ENCODE data around the gene CAMTA1.

The CAMTA1 gene

GRCh38 chr1:7009741-7010525 lies 224.7 kb downstream of the CAMTA1 start:
- POLR2A ChIA-PET: no interaction called here
- H3K4me3 ChIP-seq (ENCODE audit: low read depth, low read length): no peak overlapping the region
- no peaks in the 10 kb centered on the region for H3K9me3 ChIP-seq (ENCODE audit: control insufficient read depth, insufficient read depth, low read depth, low read length)
- H3K36me3 ChIP-seq (ENCODE audit: control insufficient read depth in 2 of 2, insufficient read depth in 1 of 2, low read length in 2 of 2): no peaks in the 10 kb centered on the region
- no peak overlapping the region for H3K27ac ChIP-seq (ENCODE audit: extremely low read depth, low read depth, low read length)
- no peak for TF ChIP-seq ZNF140 (tag by site-specific recombination; IDR thresholded peaks at IDR 0.05)
- no peak for TF ChIP-seq MEIS1 (CRISPR knock-in tag; IDR thresholded peaks at IDR 0.05; ENCODE audit: borderline replicate concordance)
- TF ChIP-seq ZNF830 (tag by site-specific recombination; IDR thresholded peaks at IDR 0.05; ENCODE audit: low read depth): no peak
- TF ChIP-seq HOXD13 (CRISPR knock-in tag; IDR thresholded peaks at IDR 0.05; ENCODE audit: borderline replicate concordance): no peak
- TF ChIP-seq ZNF280C (tag by site-specific recombination; IDR thresholded peaks at IDR 0.05): no peak
- TF ChIP-seq ZNF184 (tag by site-specific recombination; IDR thresholded peaks at IDR 0.05): no peak
- no peak for TF ChIP-seq ZNF169 (tag by site-specific recombination; IDR thresholded peaks at IDR 0.05)
- TF ChIP-seq ZNF426 (tag by site-specific recombination; IDR thresholded peaks at IDR 0.05): no peak
- TF ChIP-seq ZNF529 (tag by site-specific recombination; IDR thresholded peaks at IDR 0.05; ENCODE audit: insufficient replicate concordance): no peak
- no peak for TF ChIP-seq HOXA7 (CRISPR knock-in tag; IDR thresholded peaks at IDR 0.05; ENCODE audit: borderline replicate concordance)
- no peak for TF ChIP-seq INSM2 (tag by site-specific recombination; IDR thresholded peaks at IDR 0.05)
- no peak for TF ChIP-seq ZNF670 (tag by site-specific recombination; IDR thresholded peaks at IDR 0.05; ENCODE audit: low read depth)
- TF ChIP-seq REPIN1 (tag by site-specific recombination; IDR thresholded peaks at IDR 0.05; ENCODE audit: low read depth): no peak
- TF ChIP-seq ZNF211 (tag by site-specific recombination; IDR thresholded peaks at IDR 0.05; ENCODE audit: low read depth): no peak
- TF ChIP-seq KLF9 (tag by site-specific recombination; IDR thresholded peaks at IDR 0.05; ENCODE audit: low read depth): no peak
- H3K4me1 ChIP-seq (ENCODE audit: control insufficient read depth, insufficient read depth, low read length): no peaks in the 10 kb centered on the region
- CTCF ChIA-PET: interaction anchor here (0.6 kb wide), 2 partner anchors 145 to 800 kb away, joined by 3 to 4 read pairs; no protein-coding TSS in a partner anchor

- TF ChIP-seq ZBTB1 (tag by site-specific recombination; IDR thresholded peaks at IDR 0.05) (no peak), ZNF214 (tag by site-specific recombination; IDR thresholded peaks at IDR 0.05; ENCODE audit: borderline replicate concordance) (no peak), ZNF792 (tag by site-specific recombination; IDR thresholded peaks at IDR 0.05) (no peak), ZNF777 (tag by site-specific recombination; IDR thresholded peaks at IDR 0.05; ENCODE audit: borderline replicate concordance) (no peak), ZNF266 (tag by site-specific recombination; IDR thresholded peaks at IDR 0.05; ENCODE audit: low read depth) (no peak), ZNF768 (tag by site-specific recombination; IDR thresholded peaks at IDR 0.05) (no peak), ZNF362 (tag by site-specific recombination; IDR thresholded peaks at IDR 0.05) (no peak)
- Histone ChIP-seq H3K9me3 (ENCODE audit: control insufficient read depth, insufficient read depth, low read depth, low read length) (no peaks in the 10 kb centered on the region), H3K27ac (ENCODE audit: extremely low read depth, low read depth, low read length) (no peak overlapping the region), H3K4me1 (ENCODE audit: control insufficient read depth, insufficient read depth, low read length) (no peaks in the 10 kb centered on the region), H3K4me3 (ENCODE audit: low read depth, low read length) (no peak overlapping the region), H3K36me3 (ENCODE audit: control insufficient read depth in 2 of 2, insufficient read depth in 1 of 2, low read length in 2 of 2) (no peaks in the 10 kb centered on the region)
- ChIA-PET POLR2A (interaction anchor here (0.5 kb wide), 1 partner anchor 56 kb away, joined by 6 read pairs; no protein-coding TSS in a partner anchor), CTCF (interaction anchor here (0.6 to 1.2 kb wide), 2 partner anchors 198 to 800 kb away, joined by 3 to 4 read pairs; no protein-coding TSS in a partner anchor)
Measured at GRCh38 chr1:7010534-7011200, 225.4 kb downstream of the CAMTA1 start.

All from HEK293 (cell line).